GM23248 (cell line): ENCODE data around the gene SLC44A5. TPM values are rescaled to one million over a fixed set of nuclear protein-coding genes. Genes with fewer than 3 reads are reported as not detected.

Experiments used
- DNase-seq: peaks from one replicate; pipeline ENCODE4 v3.0.0-alpha.2; 2015
- H2AFZ ChIP-seq: fragments of 200-600 bp; sonication (generic); 2 replicates; pipeline ENCODE4 v1.6.1; 2016; ENCODE audit warnings: antibody characterized with exemption
- H3F3A ChIP-seq: fragments of 200-600 bp; sonication (generic); 2 replicates; pipeline ENCODE4 v1.6.1; 2016; ENCODE audit warnings: mild to moderate bottlenecking, antibody characterized with exemption, mixed run types; ENCODE audit not compliant: insufficient read depth
- H3K27ac ChIP-seq: fragments of 200-600 bp; sonication (generic); 2 replicates; pipeline ENCODE4 v1.5.1; 2016; ENCODE audit warnings: mild to moderate bottlenecking
- H3K27me3 ChIP-seq: fragments of 200-600 bp; sonication (generic); replicated peaks from 2 replicates; pipeline ENCODE4 v1.6.1; 2016; ENCODE audit warnings: mild to moderate bottlenecking; ENCODE audit not compliant: insufficient read depth
- H3K36me3 ChIP-seq: fragments of 200-600 bp; sonication (generic); 2 replicates; pipeline ENCODE4 v1.6.1; 2016; ENCODE audit warnings: low read depth, mild to moderate bottlenecking
- H3K4me1 ChIP-seq: fragments of 200-600 bp; sonication (generic); 2 replicates; pipeline ENCODE4 v1.6.1; 2016; ENCODE audit warnings: mild to moderate bottlenecking; ENCODE audit not compliant: insufficient read depth
- H3K4me2 ChIP-seq: fragments of 200-600 bp; sonication (generic); one replicate; pipeline ENCODE4 v1.6.1; 2016; ENCODE audit warnings: mild to moderate bottlenecking; ENCODE audit not compliant: unreplicated experiment
- H3K4me3 ChIP-seq: fragments of 200-600 bp; sonication (generic); 2 replicates; pipeline ENCODE4 v1.5.1; 2016; ENCODE audit warnings: mild to moderate bottlenecking
- H3K79me2 ChIP-seq: fragments of 200-600 bp; sonication (generic); 2 replicates; pipeline ENCODE4 v1.6.1; 2016; ENCODE audit warnings: mild to moderate bottlenecking; ENCODE audit not compliant: insufficient read depth
- H3K9ac ChIP-seq: fragments of 200-600 bp; sonication (generic); 2 replicates; pipeline ENCODE4 v1.6.1; 2016; ENCODE audit warnings: mild to moderate bottlenecking
- H3K9me2 ChIP-seq: fragments of 200-600 bp; sonication (generic); 2 replicates; pipeline ENCODE4 v1.6.1; 2016; ENCODE audit warnings: mixed run types, mild to moderate bottlenecking, moderate library complexity; ENCODE audit not compliant: insufficient read depth
- H3K9me3 ChIP-seq: fragments of 200-600 bp; sonication (generic); one replicate; pipeline ENCODE4 v1.6.1; 2017; ENCODE audit warnings: low read depth
- H4K20me1 ChIP-seq: fragments of 200-600 bp; sonication (generic); 2 replicates; pipeline ENCODE4 v1.6.0; 2016; ENCODE audit not compliant: insufficient read depth
- EZH2 ChIP-seq: fragments of 200-600 bp; sonication (generic); IDR thresholded peaks from 2 replicates; pipeline ENCODE4 v1.6.1; 2018; ENCODE audit warnings: antibody characterized with exemption, mild to moderate bottlenecking; ENCODE audit not compliant: insufficient read depth, poor library complexity, severe bottlenecking
- EZH2phosphoT487 ChIP-seq: fragments of 200-600 bp; sonication (generic); IDR thresholded peaks from 2 replicates; pipeline ENCODE4 v1.6.1; 2018; ENCODE audit warnings: antibody characterized with exemption, moderate library complexity, mild to moderate bottlenecking, low read depth; ENCODE audit not compliant: insufficient read depth
- WGBS, 2 experiments: methylation state at CpG; one replicate each; pipeline ENCODE4 v1.1.6; 2015 to 2017; ENCODE audit warnings: low lambda C conversion rate in 2 of 2, low coverage in 1 of 2; ENCODE audit errors: missing lambda C conversion rate in 2 of 2; 5-methylcytosine and 5-hydroxymethylcytosine counted together
- in situ Hi-C: fragments of 300-500 bp; cut with MboI; formaldehyde crosslinking; loops from 2 replicates; pipeline ENCODE4 v1.15.0; 2020
- polyA plus RNA-seq: library from polyadenylated mRNA; unstranded; fragments of >200 nt; fragmentation: Nextera tagmentation; extraction: Ambion mirVana; gene quantifications from 2 replicates; pipeline ENCODE4 v1.2.1, GENCODE V29; 2016
- total RNA-seq: library from RNA; depleted of rRNA; stranded (reverse); fragments of >200 nt; shearing (Covaris generic); gene quantifications from 2 replicates; pipeline ENCODE4 v1.2.3, GENCODE V29; 2014

Gene SLC44A5
- total and polyA plus RNA-seq, 2 experiments from 2014 or later: not detected

- DNase-seq: no peak
- TF ChIP-seq EZH2 (no peak), EZH2phosphoT487 (no peak)
- no peaks in the 10 kb centered on the region for H3K9me3 ChIP-seq
- 31 to 33% methylated on average over 2 of the region's 2 CpGs for WGBS, 2 experiments
- no peaks in the 10 kb centered on the region for H3K4me1 ChIP-seq
- no peak overlapping the region for H2AFZ ChIP-seq
- no peaks in the 10 kb centered on the region for H3F3A ChIP-seq
- no peak overlapping the region for H3K9ac ChIP-seq
- H3K4me2 ChIP-seq: no peak overlapping the region
- no peaks in the 10 kb centered on the region for H3K9me2 ChIP-seq
- no peaks in the 10 kb centered on the region for H3K27me3 ChIP-seq
- no peak overlapping the region for H3K4me3 ChIP-seq
- in situ Hi-C loops: no loop called here
- no peak overlapping the region for H3K27ac ChIP-seq
- H3K79me2 ChIP-seq: no peaks in the 10 kb centered on the region
- H4K20me1 ChIP-seq: no peaks in the 10 kb centered on the region
- no peaks in the 10 kb centered on the region for H3K36me3 ChIP-seq
Measured at GRCh38 chr1:75579046-75579445, 31.9 kb downstream of the SLC44A5 start.

- Histone ChIP-seq H3K27ac (no peak overlapping the region), H3K9ac (no peak overlapping the region), H3K9me3 (no peaks in the 10 kb centered on the region), H3K79me2 (no peaks in the 10 kb centered on the region), H3F3A (no peaks in the 10 kb centered on the region), H3K4me2 (no peak overlapping the region), H4K20me1 (no peaks in the 10 kb centered on the region), H3K27me3 (no peaks in the 10 kb centered on the region), H3K4me3 (no peak overlapping the region), H2AFZ (no peak overlapping the region), H3K36me3 (no peaks in the 10 kb centered on the region), H3K9me2 (no peaks in the 10 kb centered on the region), H3K4me1 (no peaks in the 10 kb centered on the region)
- 5 to 6% methylated on average over 3 of the region's 3 CpGs for WGBS, 2 experiments
- no peak for DNase-seq
- TF ChIP-seq EZH2phosphoT487: no peak
- TF ChIP-seq EZH2: no peak
- in situ Hi-C loops: no loop called here
Measured at GRCh38 chr1:75575837-75576236, 35.1 kb downstream of the SLC44A5 start.

- no peaks in the 10 kb centered on the region for H3K27me3 ChIP-seq
- no peaks in the 10 kb centered on the region for H3K4me1 ChIP-seq
- no peaks in the 10 kb centered on the region for H3K79me2 ChIP-seq
- no peak overlapping the region for H3K9ac ChIP-seq
- no peaks in the 10 kb centered on the region for H4K20me1 ChIP-seq
- no peak overlapping the region for H3K27ac ChIP-seq
- no peak overlapping the region for H3K4me3 ChIP-seq
- WGBS, 2 experiments: 35 to 39% methylated on average over 1 of the region's 1 CpG
- TF ChIP-seq EZH2: no peak
- TF ChIP-seq EZH2phosphoT487: no peak
- in situ Hi-C loops: no loop called here
- no peak for DNase-seq
- H3F3A ChIP-seq: no peaks in the 10 kb centered on the region
- no peaks in the 10 kb centered on the region for H3K9me2 ChIP-seq
- no peaks in the 10 kb centered on the region for H3K36me3 ChIP-seq
- H3K9me3 ChIP-seq: no peaks in the 10 kb centered on the region
- no peak overlapping the region for H3K4me2 ChIP-seq
- no peak overlapping the region for H2AFZ ChIP-seq
Measured at GRCh38 chr1:75567191-75567590, 43.7 kb downstream of the SLC44A5 start.

GRCh38 chr1:75559800-75560199 is 51.1 kb downstream of the SLC44A5 start:
- DNase-seq: no peak
- Histone ChIP-seq H3K27me3 (no peaks in the 10 kb centered on the region), H3K36me3 (no peaks in the 10 kb centered on the region), H3K4me2 (no peak overlapping the region), H2AFZ (no peak overlapping the region), H3K9ac (no peak overlapping the region), H3K79me2 (no peaks in the 10 kb centered on the region), H3K27ac (no peak overlapping the region), H3K4me1 (no peaks in the 10 kb centered on the region), H3K9me3 (no peaks in the 10 kb centered on the region), H4K20me1 (no peaks in the 10 kb centered on the region), H3K9me2 (no peaks in the 10 kb centered on the region), H3F3A (no peaks in the 10 kb centered on the region), H3K4me3 (no peak overlapping the region)
- in situ Hi-C loops: no loop called here
- TF ChIP-seq EZH2 (no peak), EZH2phosphoT487 (no peak)

GRCh38 chr1:75559136-75559535 is 51.8 kb downstream of the SLC44A5 start:
- no peak overlapping the region for H2AFZ ChIP-seq
- no peaks in the 10 kb centered on the region for H3K36me3 ChIP-seq
- no peaks in the 10 kb centered on the region for H3K9me3 ChIP-seq
- WGBS, 2 experiments: 33 to 34% methylated on average over 2 of the region's 2 CpGs
- no peak overlapping the region for H3K9ac ChIP-seq
- H3F3A ChIP-seq: no peaks in the 10 kb centered on the region
- no peaks in the 10 kb centered on the region for H3K27me3 ChIP-seq
- H3K4me1 ChIP-seq: no peaks in the 10 kb centered on the region
- TF ChIP-seq EZH2: no peak
- TF ChIP-seq EZH2phosphoT487: no peak
- no peak for DNase-seq
- no peaks in the 10 kb centered on the region for H3K79me2 ChIP-seq
- H3K4me2 ChIP-seq: no peak overlapping the region
- in situ Hi-C loops: no loop called here
- no peak overlapping the region for H3K4me3 ChIP-seq
- H3K27ac ChIP-seq: no peak overlapping the region
- no peaks in the 10 kb centered on the region for H4K20me1 ChIP-seq
- no peaks in the 10 kb centered on the region for H3K9me2 ChIP-seq
